GM19023 (cell line): ENCODE measurements around the gene MAGOHB.

Source experiments
- ATAC-seq: cut with Tn5 transposase; IDR thresholded peaks from one replicate; pipeline ENCODE4 v1.9.1; 2021; ENCODE audit warnings: mild to moderate bottlenecking, moderate library complexity; ENCODE audit not compliant: unreplicated experiment

MAGOHB gene

GRCh38 chr12:10557766-10558165 lies 55.6 kb downstream of the MAGOHB start:
- ATAC-seq = no peak

- no peak for ATAC-seq
These were observed 56.1 kb downstream of the MAGOHB start for GRCh38 chr12:10557329-10557728.

DNA sequence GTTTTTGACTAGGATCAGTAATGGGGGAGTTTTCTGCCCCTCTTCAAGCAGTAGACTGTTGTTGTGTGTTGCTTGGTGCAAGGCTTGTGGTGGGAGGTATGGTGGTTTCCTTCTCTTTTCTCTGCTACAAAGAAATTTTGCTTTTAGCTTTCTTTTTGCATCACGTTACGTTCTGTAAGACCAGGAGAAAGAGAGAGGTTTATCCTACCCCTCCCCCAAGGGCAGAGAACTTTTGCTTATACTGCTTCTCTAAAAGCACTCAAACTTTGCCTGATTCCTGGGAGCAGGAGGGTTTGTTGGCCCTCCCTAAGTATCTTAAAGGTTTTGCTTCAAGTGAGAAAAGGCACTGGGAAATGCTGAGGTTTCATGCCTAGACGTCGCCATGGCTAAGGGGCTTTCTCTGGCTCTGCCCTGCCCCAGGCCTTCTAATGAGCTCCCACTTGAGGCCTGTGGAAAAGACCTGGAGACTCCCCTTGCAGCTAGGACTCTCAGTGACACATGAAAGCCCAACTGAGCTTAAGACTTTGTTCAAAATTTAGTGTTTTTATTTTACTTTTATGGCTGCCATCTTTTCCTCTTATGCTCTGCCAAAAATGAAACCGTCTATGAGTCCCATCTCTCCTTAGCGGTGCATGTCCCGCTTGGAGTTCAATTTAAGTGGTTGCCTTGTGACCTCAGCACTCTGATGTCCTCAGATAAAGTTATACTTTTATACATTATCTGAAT lies 58.5 kb downstream of the MAGOHB start:
- no peak for ATAC-seq

- no peak for ATAC-seq
These were observed 59.1 kb downstream of the MAGOHB start for GRCh38 chr12:10554228-10554755.
